ENCODE results near the gene SRCAP.

DNA sequence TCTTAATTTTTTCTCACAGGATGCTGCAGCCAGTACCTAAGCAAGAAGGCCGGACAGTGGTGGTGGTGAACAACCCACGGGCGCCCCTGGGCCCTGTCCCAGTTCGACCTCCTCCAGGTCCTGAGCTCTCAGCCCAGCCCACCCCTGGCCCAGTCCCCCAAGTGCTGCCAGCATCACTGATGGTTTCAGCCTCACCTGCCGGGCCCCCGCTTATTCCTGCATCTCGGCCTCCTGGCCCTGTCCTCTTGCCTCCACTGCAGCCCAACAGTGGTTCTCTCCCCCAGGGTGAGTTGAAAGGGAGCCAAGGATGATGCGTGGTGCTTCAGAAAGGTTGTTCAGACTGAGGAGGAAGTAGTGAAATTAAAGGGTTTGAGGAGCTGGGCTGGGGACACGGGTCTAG is 21.7 kb downstream of the SRCAP start:
- TF ChIP-seq, protein P1, sequence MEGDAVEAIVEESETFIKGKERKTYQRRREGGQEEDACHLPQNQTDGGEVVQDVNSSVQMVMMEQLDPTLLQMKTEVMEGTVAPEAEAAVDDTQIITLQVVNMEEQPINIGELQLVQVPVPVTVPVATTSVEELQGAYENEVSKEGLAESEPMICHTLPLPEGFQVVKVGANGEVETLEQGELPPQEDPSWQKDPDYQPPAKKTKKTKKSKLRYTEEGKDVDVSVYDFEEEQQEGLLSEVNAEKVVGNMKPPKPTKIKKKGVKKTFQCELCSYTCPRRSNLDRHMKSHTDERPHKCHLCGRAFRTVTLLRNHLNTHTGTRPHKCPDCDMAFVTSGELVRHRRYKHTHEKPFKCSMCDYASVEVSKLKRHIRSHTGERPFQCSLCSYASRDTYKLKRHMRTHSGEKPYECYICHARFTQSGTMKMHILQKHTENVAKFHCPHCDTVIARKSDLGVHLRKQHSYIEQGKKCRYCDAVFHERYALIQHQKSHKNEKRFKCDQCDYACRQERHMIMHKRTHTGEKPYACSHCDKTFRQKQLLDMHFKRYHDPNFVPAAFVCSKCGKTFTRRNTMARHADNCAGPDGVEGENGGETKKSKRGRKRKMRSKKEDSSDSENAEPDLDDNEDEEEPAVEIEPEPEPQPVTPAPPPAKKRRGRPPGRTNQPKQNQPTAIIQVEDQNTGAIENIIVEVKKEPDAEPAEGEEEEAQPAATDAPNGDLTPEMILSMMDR (IDR thresholded peaks at IDR 0.05): no peak
- TF ChIP-seq POLR2A (IDR thresholded peaks at IDR 0.05): no peak
